Hair follicular keratinocyte (primary cell): ENCODE measurements around the gene DIP2B. TPM values are rescaled to one million over a fixed set of nuclear protein-coding genes. Genes with fewer than 3 reads are reported as not detected.

Experiments used
- total RNA-seq: library from RNA; depleted of rRNA; stranded (reverse); fragments of >200 nt; gene quantifications from 2 replicates; pipeline ENCODE4 v1.2.3, GENCODE V29; 2015

The DIP2B gene
- 20.8 and 28.1 TPM in 2 replicates for total RNA-seq

GRCh38 chr12:50504798-50505674 is at the start of gene DIP2B:
TSS of gene DIP2B (plus strand) at chr12:50504985. CDS start at chr12:50505141, 156 bp downstream.

DNA sequence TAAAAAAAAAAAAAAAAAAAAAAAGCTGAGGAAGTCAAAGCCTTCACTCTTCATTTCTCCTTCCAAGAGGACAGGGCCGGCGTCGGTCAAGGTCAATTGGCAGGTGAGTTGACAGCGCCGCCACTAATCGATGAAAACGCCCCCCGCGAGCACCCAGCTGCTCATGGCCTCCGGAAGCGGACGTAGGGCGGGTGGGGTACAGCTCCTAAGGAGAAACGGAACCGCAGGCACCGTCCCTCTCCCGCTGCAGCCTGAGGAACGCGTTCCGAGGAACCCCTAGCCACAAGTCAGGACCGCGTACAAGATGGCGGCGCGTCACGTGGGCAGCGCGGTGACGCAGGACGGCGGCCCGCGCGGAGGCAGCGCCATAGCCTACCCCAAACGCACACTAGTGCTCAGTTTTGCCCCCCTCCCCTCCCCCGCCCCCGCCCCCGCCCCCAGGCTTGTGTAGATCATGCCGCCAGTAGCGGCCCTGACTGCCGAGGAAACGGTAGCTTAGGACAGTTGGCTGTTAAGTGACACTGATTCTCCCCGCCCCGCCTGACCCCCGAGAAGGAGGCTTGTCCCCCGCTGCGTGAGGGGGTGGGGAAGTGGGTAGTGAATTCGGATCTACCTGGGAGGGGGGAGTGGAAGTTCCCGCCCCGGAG is 259.0 kb downstream of the DIP2B start, which contains the start of gene ATF1:
TSS of gene ATF1 (plus strand) at position 463 of the 647 bp plus-strand sequence. CDS start 16,045 bp downstream, outside the sequence.

Other genes with a start within 250 kb of the DIP2B start
- gene LIMA1, start 221.5 kb upstream of the DIP2B start, total RNA-seq, result 253 and 363 TPM in 2 replicates
- gene FAM186A, start 108.4 kb upstream of the DIP2B start, total RNA-seq, result not detected in 2 replicates
- 18.3 and 20.9 TPM in 2 replicates for gene LARP4, start 104.1 kb upstream of the DIP2B start, total RNA-seq